IMR-90 (cell line): ENCODE measurements around the gene RIMS3. TPM values are rescaled to one million over a fixed set of nuclear protein-coding genes. Genes with fewer than 3 reads are reported as not detected.
A peak's percentile ranks its signal among the peaks of the same experiment; 100 is the strongest.

Experiments used
- ATAC-seq: fragments of 200-7000 bp; cut with Tn5 transposase; 2 replicates; pipeline ENCODE4 v1.9.1; 2020; ENCODE audit warnings: low read depth, mild to moderate bottlenecking, moderate library complexity
- BruUV-seq: library from RNA; stranded (reverse); fragments of 400-500 nt; replicated peaks from 2 replicates; lab custom pipeline; 2021; lab: Mats Ljungman, UMichigan
- CTCF ChIA-PET: fragments of 300-600 bp; formaldehyde crosslinking; extraction: SDS; loops from one replicate; lab custom pipeline; 2021; ENCODE audit warnings: antibody characterized with exemption; lab: Yijun Ruan, JAX
- POLR2A ChIA-PET: fragments of 300-600 bp; sonication (Branson Sonifier 250); formaldehyde crosslinking; loops from one replicate; lab custom pipeline; 2022; ENCODE audit warnings: antibody characterized with exemption; ENCODE audit not compliant: unreplicated experiment; lab: Charles Lee
- DNase-seq: peaks from one replicate; pipeline ENCODE4 v3.0.0; 2013
- H2AFZ ChIP-seq: replicated peaks from 2 replicates; pipeline ENCODE3; 2013; ENCODE audit warnings: low read length, mild to moderate bottlenecking; ENCODE audit not compliant: poor library complexity
- H2AK5ac ChIP-seq: 2 replicates; pipeline ENCODE4 v1.6.1; 2013; ENCODE audit warnings: low read depth, low read length, inconsistent platforms
- H2AK9ac ChIP-seq: replicated peaks from 2 replicates; pipeline ENCODE3; 2013; ENCODE audit warnings: mild to moderate bottlenecking, low read depth, low read length, moderate library complexity; ENCODE audit not compliant: poor library complexity
- H2BK120ac ChIP-seq: 2 replicates; pipeline ENCODE4 v1.6.1; 2013; ENCODE audit warnings: low read depth, low read length, inconsistent platforms
- H2BK15ac ChIP-seq: 3 replicates; pipeline ENCODE4 v1.6.1; 2013; ENCODE audit warnings: low read depth, low read length, inconsistent platforms
- H2BK20ac ChIP-seq: 2 replicates; pipeline ENCODE4 v1.6.1; 2013; ENCODE audit warnings: low read depth, mild to moderate bottlenecking, inconsistent platforms, low read length, moderate library complexity
- H2BK5ac ChIP-seq: 2 replicates; pipeline ENCODE4 v1.6.1; 2013; ENCODE audit warnings: mild to moderate bottlenecking, low read depth, low read length, inconsistent platforms; ENCODE audit not compliant: poor library complexity, severe bottlenecking
- H3K14ac ChIP-seq: replicated peaks from 2 replicates; pipeline ENCODE4 v1.6.1; 2013; ENCODE audit warnings: low read depth, low read length, inconsistent platforms
- H3K18ac ChIP-seq: 2 replicates; pipeline ENCODE4 v1.6.1; 2013; ENCODE audit warnings: low read depth, low read length, control low read depth
- H3K23ac ChIP-seq: 2 replicates; pipeline ENCODE4 v1.6.1; 2013; ENCODE audit warnings: low read depth, low read length, inconsistent platforms
- H3K27ac ChIP-seq: 2 replicates; pipeline ENCODE4 v1.5.1; 2013; ENCODE audit warnings: mild to moderate bottlenecking, control low read depth, low read length; ENCODE audit not compliant: insufficient read depth
- H3K27me3 ChIP-seq: 2 replicates; pipeline ENCODE4 v1.6.1; 2013; ENCODE audit warnings: low read length; ENCODE audit not compliant: control insufficient read depth, insufficient read depth
- H3K36me3 ChIP-seq: 2 replicates; pipeline ENCODE4 v1.6.1; 2013; ENCODE audit warnings: low read length, mixed read lengths; ENCODE audit not compliant: control insufficient read depth, insufficient read depth
- H3K4ac ChIP-seq: 2 replicates; pipeline ENCODE4 v1.6.1; 2013; ENCODE audit warnings: low read depth, low read length, inconsistent platforms
- H3K4me1 ChIP-seq: 2 replicates; pipeline ENCODE4 v1.6.1; 2013; ENCODE audit warnings: low read length, mixed read lengths; ENCODE audit not compliant: control insufficient read depth, insufficient read depth
- H3K4me2 ChIP-seq: 2 replicates; pipeline ENCODE4 v1.6.1; 2013; ENCODE audit warnings: low read depth, mild to moderate bottlenecking, control low read depth, low read length, moderate library complexity
- H3K4me3 ChIP-seq: 2 replicates; pipeline ENCODE4 v1.5.1; 2013; ENCODE audit warnings: low read depth, mild to moderate bottlenecking, control low read depth, low read length, moderate library complexity; ENCODE audit not compliant: insufficient read depth
- H3K56ac ChIP-seq: 2 replicates; pipeline ENCODE4 v1.6.1; 2013; ENCODE audit warnings: low read length, inconsistent platforms; ENCODE audit not compliant: insufficient read depth; ENCODE audit errors: extremely low read depth
- H3K79me1 ChIP-seq, 2 experiments: 2 replicates each; pipeline ENCODE4 v1.6.1; 2013; ENCODE audit warnings: low read length in 2 of 2, inconsistent platforms in 1 of 2, low read depth in 1 of 2
- H3K9ac ChIP-seq: 2 replicates; pipeline ENCODE4 v1.6.1; 2013; ENCODE audit warnings: low read depth, low read length, control low read depth
- H3K9me1 ChIP-seq: 2 replicates; pipeline ENCODE4 v1.6.1; 2013; ENCODE audit warnings: low read length, inconsistent platforms; ENCODE audit not compliant: insufficient read depth
- H3K9me3 ChIP-seq: 2 replicates; pipeline ENCODE4 v1.6.1; 2013; ENCODE audit warnings: low read length; ENCODE audit not compliant: control insufficient read depth, insufficient read depth
- H4K20me1 ChIP-seq: 2 replicates; pipeline ENCODE4 v1.6.1; 2013; ENCODE audit warnings: low read length, inconsistent platforms; ENCODE audit not compliant: insufficient read depth
- H4K5ac ChIP-seq: 2 replicates; pipeline ENCODE4 v1.6.1; 2013; ENCODE audit warnings: mild to moderate bottlenecking, low read depth, low read length, control low read depth
- H4K8ac ChIP-seq, 2 experiments: 2 replicates each; pipeline ENCODE4 v1.6.1; 2013; ENCODE audit warnings: low read depth in 2 of 2, low read length in 2 of 2, control low read depth in 1 of 2, inconsistent platforms in 1 of 2
- H4K91ac ChIP-seq: 2 replicates; pipeline ENCODE4 v1.6.1; 2013; ENCODE audit warnings: low read depth, low read length, inconsistent platforms; ENCODE audit not compliant: insufficient read depth
- BHLHE40 ChIP-seq: fragments of 150-350 bp; IDR thresholded peaks from 2 replicates; pipeline ENCODE4 v1.6.1; 2016; ENCODE audit warnings: mild to moderate bottlenecking, low read depth, low read length
- FOS ChIP-seq: fragments of 150-350 bp; IDR thresholded peaks from 2 replicates; pipeline ENCODE4 v1.6.1; 2016; ENCODE audit warnings: low read depth, low read length
- MAFK ChIP-seq: IDR thresholded peaks from 2 replicates; pipeline ENCODE4 v1.6.1; 2012; ENCODE audit warnings: low read depth, low read length, improper control_type of control experiment
- MXI1 ChIP-seq: IDR thresholded peaks from 2 replicates; pipeline ENCODE4 v1.6.1; 2012; ENCODE audit warnings: low read depth, mild to moderate bottlenecking, low read length, moderate library complexity, borderline replicate concordance
- POLR2A ChIP-seq: IDR thresholded peaks from 2 replicates; pipeline ENCODE4 v1.6.1; 2012; ENCODE audit warnings: mild to moderate bottlenecking, low read depth, low read length
- WGBS, 2 experiments: methylation state at CpG; one replicate each; pipeline versions ENCODE4 v1.1.5 to v1.1.7; 2013; ENCODE audit warnings: missing lambda C conversion rate in 2 of 2; ENCODE audit not compliant: insufficient read length in 1 of 2; ENCODE audit errors: extremely low coverage in 2 of 2; 5-methylcytosine and 5-hydroxymethylcytosine counted together
- dilution Hi-C: fragments of 300-500 bp; cut with HindIII; formaldehyde crosslinking; loops from one replicate; pipeline ENCODE4 v1.14.3; 2018; ENCODE audit warnings: low sequenced_read_pairs; ENCODE audit not compliant: unreplicated experiment
- in situ Hi-C: fragments of 300-500 bp; cut with MboI; formaldehyde crosslinking; loops from 3 replicates; pipeline ENCODE4 v1.14.3; 2019; ENCODE audit warnings: low sequenced_read_pairs, inconsistent platforms, mixed read lengths
- intact Hi-C: fragments of 100-400 bp; cut with micrococcal nuclease; formaldehyde crosslinking; loops from 2 replicates; pipeline ENCODE4 v1.10.0; 2022
- polyA plus RNA-seq, 3 experiments: library from polyadenylated mRNA; depleted of rRNA; stranded (reverse); fragments of >200 nt; gene quantifications; 2 replicates each; pipeline ENCODE4 v1.2.3, GENCODE V29; 2012; ENCODE audit warnings: low replicate concordance in 1 of 3
- total RNA-seq: library from RNA; depleted of rRNA; stranded (reverse); fragments of >200 nt; gene quantifications from 2 replicates; pipeline ENCODE4 v1.2.3, GENCODE V29; 2012

Gene RIMS3
- total and polyA plus RNA-seq, 2 of the 4 experiments (the other 2 are of a cell fraction): 0.10 to 0.36 TPM

DNA sequence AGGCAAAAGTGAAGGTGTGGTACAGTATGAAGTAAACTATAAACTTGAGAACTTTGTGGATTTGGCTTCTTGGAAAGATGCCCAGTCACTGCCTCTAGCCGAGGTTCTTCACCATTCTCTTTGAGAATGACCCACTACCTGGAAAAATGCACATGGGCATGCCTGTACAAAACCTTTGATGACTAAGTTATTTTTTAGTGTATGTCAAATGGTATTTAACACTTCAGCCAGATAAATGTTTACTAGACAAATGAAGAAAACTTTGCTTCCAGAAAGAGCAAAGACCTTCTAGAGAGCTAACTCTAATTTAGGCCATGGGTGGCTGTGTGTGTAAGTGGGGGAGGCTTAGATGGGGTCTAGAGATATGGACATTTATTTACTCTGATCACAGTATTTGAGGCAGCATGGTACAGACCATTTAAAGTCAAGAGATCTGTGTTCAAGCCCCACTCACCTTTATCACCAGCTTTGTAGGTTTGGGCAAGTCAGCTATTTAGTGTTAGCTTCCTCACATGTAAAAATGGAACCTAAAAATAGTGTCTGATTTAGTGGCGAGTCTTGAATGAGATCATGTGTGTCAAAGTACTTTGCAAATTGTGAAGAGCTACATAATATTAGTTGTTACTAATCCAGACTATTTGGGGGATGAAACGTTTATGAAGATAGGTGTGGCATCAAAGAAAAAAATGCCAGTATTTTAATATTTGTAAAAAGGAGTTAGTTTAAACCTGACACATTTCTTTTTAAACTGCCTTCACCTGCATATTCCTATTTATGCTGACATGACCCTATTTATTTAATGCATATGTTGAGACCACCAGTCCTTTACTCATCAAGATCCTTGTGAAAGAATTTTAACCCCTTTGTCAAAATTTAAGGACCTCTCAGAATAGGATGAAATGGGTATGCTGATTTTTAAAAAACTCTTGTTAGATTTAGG, 46.3 kb upstream of the RIMS3 start:
- intact Hi-C loops: no loop called here
- dilution Hi-C loops: no loop called here

More for the DNA sequence above, 46.3 kb upstream of the RIMS3 start:
- Histone ChIP-seq H3K4ac (peak overlapping the region; percentile 79), H3K36me3 (0 out of 2 replicates have a peak, but pooled peaks cover 1% of the 10 kb centered on the region), H3K27me3 (no peaks in the 10 kb centered on the region), H4K91ac (peak overlapping the region; percentile 22; the same call in 1 of the 2 replicates), H2BK120ac (peak overlapping the region; percentile 77), H4K20me1 (no peaks in the 10 kb centered on the region), H4K5ac (peak overlapping the region; percentile 58), H2AK9ac (peak overlapping the region; percentile 84), H3K23ac (peak overlapping the region; percentile 57), H4K8ac (peak overlapping the region in 1 of 2 experiments; percentile 45; a peak in 2 of 4 replicates), H3K18ac (peak overlapping the region; percentile 86; the same call in 1 of the 2 replicates), H3K79me1 (peaks cover 33 to 53% of the 10 kb centered on the region in 2 experiments), H2BK15ac (peak overlapping the region; percentile 67; the same call in 2 of the 3 replicates), H3K9ac (peak overlapping the region; percentile 27; the same call in 1 of the 2 replicates), H3K9me3 (no peaks in the 10 kb centered on the region), H2BK20ac (peak overlapping the region; percentile 88), H3K4me1 (peaks cover 3% of the 10 kb centered on the region), H3K56ac (peak overlapping the region; percentile 27; the same call in 1 of the 2 replicates), H2AK5ac (peak overlapping the region; percentile 81; the same call in 1 of the 2 replicates), H3K9me1 (peaks cover 5% of the 10 kb centered on the region), H3K27ac (peak overlapping the region; percentile 73; the same call in 1 of the 2 replicates), H2BK5ac (peak overlapping the region; percentile 89), H3K14ac (peak overlapping the region; percentile 35), H3K4me2 (peak overlapping the region; percentile 86), H2AFZ (no peak overlapping the region), H3K4me3 (no peak overlapping the region)
- ChIA-PET POLR2A (no interaction called here), CTCF (no interaction called here)
- 80% methylated on average over 1 of the region's 3 CpGs; no CpG with 5 or more reads in 1 of the 2 experiments for WGBS, 2 experiments
- DNase-seq (peak; percentile 69), ATAC-seq (0 out of 2 replicates have a peak, but pooled peaks have one; percentile 4)
- BruUV-seq: no TSS peak
- in situ Hi-C loops: no loop called here
- TF ChIP-seq MAFK (peak; percentile 77), POLR2A (no peak), BHLHE40 (no peak), FOS (no peak), MXI1 (no peak)
